KMS-11 (cell line): ENCODE measurements around the gene CD1C.

Source experiments
- H2AFZ ChIP-seq: fragments of 200-600 bp; sonication (generic); 2 replicates; pipeline ENCODE4 v1.6.1; 2016; ENCODE audit warnings: antibody characterized with exemption, mixed run types, low read depth
- H3K27ac ChIP-seq: fragments of 200-600 bp; sonication (generic); 2 replicates; pipeline ENCODE4 v1.6.1; 2016; ENCODE audit warnings: mild to moderate bottlenecking, mixed run types
- H3K27me3 ChIP-seq: fragments of 200-600 bp; sonication (generic); 2 replicates; pipeline ENCODE4 v1.6.1; 2017; ENCODE audit warnings: mild to moderate bottlenecking, low read depth, mixed run types, moderate library complexity; ENCODE audit not compliant: insufficient read depth
- H3K36me3 ChIP-seq: fragments of 200-600 bp; sonication (generic); 2 replicates; pipeline ENCODE4 v1.6.1; 2017; ENCODE audit warnings: mild to moderate bottlenecking, mixed run types; ENCODE audit not compliant: insufficient read depth
- H3K4me1 ChIP-seq: fragments of 200-600 bp; sonication (generic); 2 replicates; pipeline ENCODE4 v1.6.1; 2016; ENCODE audit warnings: mild to moderate bottlenecking, low read depth, mixed run types; ENCODE audit not compliant: poor library complexity, severe bottlenecking
- H3K4me2 ChIP-seq: fragments of 200-600 bp; sonication (generic); 2 replicates; pipeline ENCODE4 v1.7.0; 2016; ENCODE audit warnings: mild to moderate bottlenecking, mixed run types
- H3K4me3 ChIP-seq: fragments of 200-600 bp; sonication (generic); IDR thresholded peaks from 2 replicates; pipeline ENCODE4 v1.6.1; 2017; ENCODE audit warnings: low read depth, low read length, mixed read lengths; ENCODE audit not compliant: insufficient read depth
- H3K79me2 ChIP-seq: fragments of 200-600 bp; sonication (generic); 2 replicates; pipeline ENCODE4 v1.6.1; 2016; ENCODE audit warnings: low read depth, mixed run types; ENCODE audit not compliant: insufficient read depth
- H3K9ac ChIP-seq: fragments of 200-600 bp; sonication (generic); 2 replicates; pipeline ENCODE4 v1.6.1; 2016; ENCODE audit warnings: mild to moderate bottlenecking, mixed run types
- H4K20me1 ChIP-seq: fragments of 200-600 bp; sonication (generic); 2 replicates; pipeline ENCODE4 v1.6.1; 2016; ENCODE audit warnings: mild to moderate bottlenecking, mixed run types; ENCODE audit not compliant: insufficient read depth
- CTCF ChIP-seq: fragments of 200-600 bp; sonication (generic); conservative IDR thresholded peaks from 2 replicates; pipeline ENCODE4 v1.6.1; 2017; ENCODE audit warnings: low read depth, mild to moderate bottlenecking, antibody characterized with exemption, low read length, moderate library complexity, mixed read lengths

The CD1C gene

DNA sequence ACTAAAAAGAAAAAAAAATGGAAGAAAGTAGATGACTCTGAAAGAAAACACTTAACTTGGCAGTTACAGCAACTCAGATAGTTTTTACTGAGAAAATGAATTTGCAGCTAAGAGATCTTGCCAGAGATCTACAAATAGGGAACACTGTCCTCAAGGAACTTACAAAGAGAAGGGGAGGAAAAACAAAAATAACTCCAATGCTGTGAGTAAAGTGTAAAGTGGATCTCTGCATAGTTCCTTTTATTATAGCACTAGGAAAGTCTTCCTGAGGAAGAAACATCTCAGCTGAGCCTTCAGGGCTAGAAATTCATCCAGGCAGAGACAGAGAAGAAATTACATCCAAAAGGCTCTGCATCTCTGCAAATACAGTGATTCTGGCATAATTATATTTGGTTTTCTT lies 37.8 kb downstream of the CD1C start:
- Histone ChIP-seq H3K4me3 (no peak overlapping the region), H3K36me3 (no peaks in the 10 kb centered on the region), H4K20me1 (no peaks in the 10 kb centered on the region), H3K4me1 (no peaks in the 10 kb centered on the region), H2AFZ (no peak overlapping the region), H3K4me2 (no peak overlapping the region), H3K27me3 (no peaks in the 10 kb centered on the region), H3K9ac (no peak overlapping the region), H3K27ac (no peak overlapping the region), H3K79me2 (no peaks in the 10 kb centered on the region)
- TF ChIP-seq CTCF: no peak

DNA sequence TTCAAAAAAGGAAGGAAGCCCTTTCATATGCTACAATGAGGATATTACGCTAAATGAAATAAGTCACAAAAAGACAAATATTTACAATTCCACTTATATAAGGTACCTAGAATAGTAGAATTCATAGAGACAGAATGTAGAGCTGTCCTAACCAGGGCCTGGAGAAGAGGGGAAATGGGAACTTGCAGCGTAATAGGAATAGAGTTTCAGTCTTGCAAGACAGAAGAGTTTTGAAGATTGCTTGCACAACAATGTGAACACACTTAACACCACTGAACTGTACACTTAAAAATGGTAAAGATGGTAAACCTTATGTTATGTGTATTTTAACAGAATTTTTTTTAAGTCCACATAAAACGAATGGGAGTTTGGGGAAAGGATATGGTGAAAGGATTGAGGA lies 38.7 kb downstream of the CD1C start:
- Histone ChIP-seq H3K4me3 (no peak overlapping the region), H2AFZ (no peak overlapping the region), H3K27ac (no peak overlapping the region), H3K79me2 (no peaks in the 10 kb centered on the region), H3K36me3 (no peaks in the 10 kb centered on the region), H3K27me3 (no peaks in the 10 kb centered on the region), H3K9ac (no peak overlapping the region), H3K4me2 (no peak overlapping the region), H3K4me1 (peaks cover 4% of the 10 kb centered on the region), H4K20me1 (no peaks in the 10 kb centered on the region)
- no peak for TF ChIP-seq CTCF

DNA sequence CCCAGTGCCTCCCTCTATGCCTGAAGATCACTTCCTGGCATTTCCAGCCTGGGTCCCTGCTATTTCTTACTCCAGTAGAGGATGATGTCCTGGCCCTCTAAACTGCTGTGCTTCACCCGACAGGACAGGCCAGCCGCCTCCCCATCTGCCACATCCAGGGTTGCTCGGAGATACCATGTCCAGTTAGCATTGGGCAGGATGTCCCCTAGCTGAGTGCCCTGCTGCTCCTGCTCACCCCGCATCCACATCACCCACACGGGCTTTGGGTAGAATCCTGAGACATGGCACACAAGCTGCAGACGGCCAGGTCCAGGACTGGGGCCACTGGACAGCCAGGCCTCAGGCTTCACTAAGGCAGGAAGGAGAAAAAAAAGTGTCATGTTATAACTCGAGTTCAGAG lies 39.6 kb downstream of the CD1C start:
- Histone ChIP-seq H3K79me2 (no peaks in the 10 kb centered on the region), H2AFZ (no peak overlapping the region), H3K36me3 (no peaks in the 10 kb centered on the region), H3K4me2 (no peak overlapping the region), H3K27ac (no peak overlapping the region), H3K27me3 (no peaks in the 10 kb centered on the region), H3K4me3 (no peak overlapping the region), H3K4me1 (peaks cover 13% of the 10 kb centered on the region), H3K9ac (no peak overlapping the region), H4K20me1 (no peaks in the 10 kb centered on the region)
- TF ChIP-seq CTCF: no peak

GRCh38 chr1:158329733-158330132 lies 40.0 kb downstream of the CD1C start:
- no peak overlapping the region for H3K27ac ChIP-seq
- peak; percentile 76 for TF ChIP-seq CTCF
- no peaks in the 10 kb centered on the region for H3K79me2 ChIP-seq
- H3K4me2 ChIP-seq: no peak overlapping the region
- H2AFZ ChIP-seq: no peak overlapping the region
- H3K27me3 ChIP-seq: no peaks in the 10 kb centered on the region
- H3K4me3 ChIP-seq: no peak overlapping the region
- no peaks in the 10 kb centered on the region for H4K20me1 ChIP-seq
- no peaks in the 10 kb centered on the region for H3K36me3 ChIP-seq
- H3K4me1 ChIP-seq: peaks cover 16% of the 10 kb centered on the region
- H3K9ac ChIP-seq: no peak overlapping the region
